Ishikawa (cell line): Measurements from ENCODE around the gene ASTN2.

Experiments used
- CEBPB ChIP-seq: IDR thresholded peaks from 2 replicates; pipeline ENCODE4 v1.6.1; 2012
- CREB1 ChIP-seq: IDR thresholded peaks from 2 replicates; pipeline ENCODE4 v1.6.1; 2012; ENCODE audit warnings: low read depth
- EGR1 ChIP-seq: IDR thresholded peaks from 2 replicates; pipeline ENCODE4 v1.6.1; 2012
- EP300 ChIP-seq: IDR thresholded peaks from 2 replicates; pipeline ENCODE4 v1.6.1; 2012; ENCODE audit warnings: borderline replicate concordance
- FOXM1 ChIP-seq: IDR thresholded peaks from 2 replicates; pipeline ENCODE4 v1.6.1; 2012; ENCODE audit warnings: low read depth, borderline replicate concordance
- NFIC ChIP-seq: IDR thresholded peaks from 2 replicates; pipeline ENCODE4 v1.6.1; 2012
- RAD21 ChIP-seq: IDR thresholded peaks from 2 replicates; pipeline ENCODE4 v1.6.1; 2012; ENCODE audit warnings: low read depth
- TAF1 ChIP-seq: IDR thresholded peaks from 2 replicates; pipeline ENCODE4 v1.6.1; 2012; ENCODE audit warnings: low read depth, mild to moderate bottlenecking
- TCF12 ChIP-seq: IDR thresholded peaks from 2 replicates; pipeline ENCODE4 v1.6.1; 2012; ENCODE audit warnings: low read depth
- TEAD4 ChIP-seq: IDR thresholded peaks from 2 replicates; pipeline ENCODE4 v1.6.1; 2012
- USF1 ChIP-seq: IDR thresholded peaks from 2 replicates; pipeline ENCODE4 v1.6.1; 2012
- YY1 ChIP-seq: IDR thresholded peaks from 2 replicates; pipeline ENCODE4 v1.6.1; 2012; ENCODE audit warnings: low read depth
- ZBTB7A ChIP-seq: IDR thresholded peaks from 2 replicates; pipeline ENCODE4 v1.6.1; 2012; ENCODE audit warnings: low read depth
- TF ChIP-seq, protein P1 (sequence below): IDR thresholded peaks from 2 replicates; pipeline ENCODE4 v1.6.1; 2012; ENCODE audit warnings: low read depth, mild to moderate bottlenecking
- TF ChIP-seq, protein P2 (sequence below): IDR thresholded peaks from 2 replicates; pipeline ENCODE4 v1.6.1; 2012

ASTN2 gene

GRCh38 chr9:116391306-116391900, 1023.5 kb downstream of the ASTN2 start:
- TF ChIP-seq TEAD4 (no peak), EGR1 (no peak), TCF12 (no peak), EP300 (no peak), RAD21 (no peak), USF1 (no peak), ZBTB7A (no peak), CREB1 (no peak), FOXM1 (no peak), YY1 (no peak)
- TF ChIP-seq, protein P1, sequence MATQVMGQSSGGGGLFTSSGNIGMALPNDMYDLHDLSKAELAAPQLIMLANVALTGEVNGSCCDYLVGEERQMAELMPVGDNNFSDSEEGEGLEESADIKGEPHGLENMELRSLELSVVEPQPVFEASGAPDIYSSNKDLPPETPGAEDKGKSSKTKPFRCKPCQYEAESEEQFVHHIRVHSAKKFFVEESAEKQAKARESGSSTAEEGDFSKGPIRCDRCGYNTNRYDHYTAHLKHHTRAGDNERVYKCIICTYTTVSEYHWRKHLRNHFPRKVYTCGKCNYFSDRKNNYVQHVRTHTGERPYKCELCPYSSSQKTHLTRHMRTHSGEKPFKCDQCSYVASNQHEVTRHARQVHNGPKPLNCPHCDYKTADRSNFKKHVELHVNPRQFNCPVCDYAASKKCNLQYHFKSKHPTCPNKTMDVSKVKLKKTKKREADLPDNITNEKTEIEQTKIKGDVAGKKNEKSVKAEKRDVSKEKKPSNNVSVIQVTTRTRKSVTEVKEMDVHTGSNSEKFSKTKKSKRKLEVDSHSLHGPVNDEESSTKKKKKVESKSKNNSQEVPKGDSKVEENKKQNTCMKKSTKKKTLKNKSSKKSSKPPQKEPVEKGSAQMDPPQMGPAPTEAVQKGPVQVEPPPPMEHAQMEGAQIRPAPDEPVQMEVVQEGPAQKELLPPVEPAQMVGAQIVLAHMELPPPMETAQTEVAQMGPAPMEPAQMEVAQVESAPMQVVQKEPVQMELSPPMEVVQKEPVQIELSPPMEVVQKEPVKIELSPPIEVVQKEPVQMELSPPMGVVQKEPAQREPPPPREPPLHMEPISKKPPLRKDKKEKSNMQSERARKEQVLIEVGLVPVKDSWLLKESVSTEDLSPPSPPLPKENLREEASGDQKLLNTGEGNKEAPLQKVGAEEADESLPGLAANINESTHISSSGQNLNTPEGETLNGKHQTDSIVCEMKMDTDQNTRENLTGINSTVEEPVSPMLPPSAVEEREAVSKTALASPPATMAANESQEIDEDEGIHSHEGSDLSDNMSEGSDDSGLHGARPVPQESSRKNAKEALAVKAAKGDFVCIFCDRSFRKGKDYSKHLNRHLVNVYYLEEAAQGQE, result no peak
- TF ChIP-seq, protein P2, sequence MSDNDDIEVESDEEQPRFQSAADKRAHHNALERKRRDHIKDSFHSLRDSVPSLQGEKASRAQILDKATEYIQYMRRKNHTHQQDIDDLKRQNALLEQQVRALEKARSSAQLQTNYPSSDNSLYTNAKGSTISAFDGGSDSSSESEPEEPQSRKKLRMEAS, result no peak

DNA sequence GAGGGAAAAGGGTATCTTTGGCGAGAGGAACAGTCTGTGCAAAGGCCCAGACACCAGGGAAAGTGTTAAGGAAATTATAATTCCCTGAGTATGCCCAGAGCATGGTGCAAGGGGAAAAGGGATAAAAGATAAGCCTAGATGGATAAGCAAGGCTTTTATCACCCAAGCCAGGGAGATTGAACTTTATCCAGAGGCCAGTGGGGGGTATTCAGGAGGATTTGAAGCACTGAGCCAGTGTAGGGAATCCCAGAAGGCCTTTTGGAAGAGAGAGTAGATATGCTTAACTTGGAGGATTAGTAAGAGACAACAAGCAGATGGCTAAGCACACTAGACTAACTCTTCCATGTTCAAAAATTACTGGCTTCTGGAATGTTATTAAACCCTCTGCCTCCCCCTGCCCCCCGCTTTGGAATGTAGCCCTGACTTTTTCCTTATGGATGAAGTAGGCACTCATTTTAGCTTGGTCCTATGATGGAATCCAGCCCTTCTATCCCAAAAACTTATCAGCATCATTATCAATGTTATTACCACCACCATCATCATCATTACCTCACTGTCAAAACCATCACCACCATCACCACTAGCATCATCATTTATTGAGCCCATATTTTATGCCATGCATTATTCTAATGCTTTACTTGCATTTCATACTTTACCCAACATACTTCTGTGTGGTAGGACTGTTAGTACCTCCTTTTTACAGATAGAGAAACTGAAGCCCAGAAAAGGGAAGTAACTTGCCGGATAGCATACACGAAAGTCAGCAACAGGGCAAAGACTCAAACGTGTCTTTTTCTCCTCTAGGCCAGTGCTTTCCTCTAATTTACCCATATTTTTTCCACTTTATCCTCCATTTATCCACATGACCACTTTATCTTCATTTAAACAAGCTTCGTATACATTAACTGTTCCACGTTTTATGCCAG, 1024.3 kb downstream of the ASTN2 start:
- no peak for TF ChIP-seq USF1
- TF ChIP-seq CEBPB, result no peak
- no peak for TF ChIP-seq TAF1
- TF ChIP-seq TCF12, result no peak
- no peak for TF ChIP-seq YY1
- TF ChIP-seq, protein P2, result no peak
- no peak for TF ChIP-seq NFIC
- no peak for TF ChIP-seq CREB1
- TF ChIP-seq RAD21, result no peak
- TF ChIP-seq EGR1, result no peak
- TF ChIP-seq, protein P1, result no peak
- TF ChIP-seq ZBTB7A, result no peak

DNA sequence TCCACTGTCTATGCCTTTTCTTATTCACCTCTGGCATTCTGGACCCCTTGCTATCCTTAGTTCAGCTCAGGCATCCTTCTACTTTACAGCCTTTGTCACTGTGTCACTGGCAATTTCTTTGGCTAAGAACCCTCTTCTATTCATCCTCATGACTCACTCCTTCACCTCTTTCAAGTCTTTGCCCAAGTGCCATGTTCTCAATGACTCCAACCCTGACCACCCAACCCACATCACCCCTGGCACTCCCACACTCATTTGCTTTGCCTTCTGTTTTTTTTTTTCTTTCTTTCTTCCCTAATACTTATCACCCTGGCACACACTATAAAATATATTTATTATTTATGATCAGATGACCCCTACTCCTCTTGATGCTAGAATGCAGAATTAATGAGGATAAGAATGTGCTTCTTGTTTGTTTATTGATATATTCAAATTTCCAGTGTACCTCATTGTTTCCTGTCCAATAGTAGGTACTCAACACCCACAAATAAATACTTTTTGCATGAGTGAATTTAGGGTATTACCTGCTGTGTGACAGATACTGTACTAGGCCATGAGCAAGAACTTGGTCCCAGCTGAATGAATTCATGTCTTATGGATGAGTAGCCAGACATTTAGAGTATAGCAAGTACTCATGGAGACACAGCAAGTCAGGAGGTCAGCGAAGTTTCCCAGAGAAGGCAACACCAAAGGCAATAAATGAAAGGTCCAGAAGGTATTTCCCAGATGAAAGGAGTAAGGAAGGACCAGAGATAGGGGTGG, 1025.1 kb downstream of the ASTN2 start:
- TF ChIP-seq, protein P2, result no peak

DNA sequence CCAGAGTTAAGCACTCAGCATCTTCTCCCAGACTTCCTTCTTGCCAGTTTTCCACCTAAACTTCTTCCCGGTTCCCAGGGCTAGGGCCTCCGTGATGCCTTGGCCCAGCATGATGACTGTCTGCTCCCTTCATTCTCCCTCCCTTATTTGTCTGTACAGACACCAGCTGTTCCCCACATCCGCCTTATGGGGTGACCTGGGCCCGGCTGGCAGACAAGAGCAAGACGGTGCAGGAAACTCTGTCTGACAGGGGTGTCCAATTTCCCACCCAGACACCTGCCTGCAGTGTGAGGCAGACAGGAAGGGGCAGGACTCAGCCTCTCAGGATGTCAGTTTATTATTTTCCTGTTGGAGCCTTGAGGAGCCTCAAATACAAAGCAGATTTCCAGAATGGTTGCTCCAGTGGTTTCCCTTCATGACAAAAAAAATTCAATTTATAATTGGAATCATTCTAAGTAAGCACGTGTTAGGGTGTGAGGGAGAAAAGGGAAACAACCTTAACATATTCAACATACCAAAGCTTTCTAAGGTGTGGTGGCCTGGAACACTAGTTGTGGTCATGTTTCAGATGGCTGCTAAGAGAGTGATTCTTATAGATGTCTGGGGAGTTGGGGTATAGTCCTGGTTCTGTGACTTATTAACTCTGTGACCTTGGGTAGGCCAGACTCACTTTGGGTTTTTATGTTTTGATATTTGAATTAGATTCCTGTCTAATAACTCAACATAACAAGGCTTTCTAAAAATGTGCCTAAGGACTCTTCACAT, 1026.7 kb downstream of the ASTN2 start:
- TF ChIP-seq CREB1 (no peak), EGR1 (no peak), NFIC (no peak), RAD21 (no peak), TEAD4 (no peak), TAF1 (no peak), YY1 (no peak), CEBPB (no peak), TCF12 (no peak), FOXM1 (no peak)
- TF ChIP-seq, protein P2, result no peak
- TF ChIP-seq, protein P1, result no peak
